HUES64 (cell line): ENCODE measurements around the gene THAP6.

ENCODE experiments used
- H3K27ac ChIP-seq: 2 replicates; pipeline ENCODE4 v1.7.0; 2013; ENCODE audit warnings: low read depth, low read length, inconsistent platforms
- H3K27me3 ChIP-seq: 2 replicates; pipeline ENCODE4 v1.6.1; 2013; ENCODE audit warnings: mild to moderate bottlenecking, low read length; ENCODE audit not compliant: insufficient read depth
- H3K36me3 ChIP-seq: 2 replicates; pipeline ENCODE4 v1.6.1; 2013; ENCODE audit warnings: mild to moderate bottlenecking, low read length; ENCODE audit not compliant: insufficient read depth
- H3K4me1 ChIP-seq: 2 replicates; pipeline ENCODE4 v1.6.1; 2013; ENCODE audit warnings: mild to moderate bottlenecking, low read length, moderate library complexity; ENCODE audit not compliant: insufficient read depth
- H3K4me3 ChIP-seq: 2 replicates; pipeline ENCODE4 v1.5.1; 2013; ENCODE audit warnings: mild to moderate bottlenecking, low read length, moderate library complexity
- H3K9ac ChIP-seq: 2 replicates; pipeline ENCODE4 v1.6.1; 2013; ENCODE audit warnings: mild to moderate bottlenecking, low read depth, low read length
- H3K9me3 ChIP-seq: 2 replicates; pipeline ENCODE4 v1.6.1; 2013; ENCODE audit warnings: low read depth, low read length; ENCODE audit not compliant: insufficient read depth
- WGBS: fragments of 150-250, 120-280 bp; methylation state at CpG from one replicate; pipeline ENCODE4 v1.1.7; 2013; ENCODE audit warnings: missing lambda C conversion rate; 5-methylcytosine and 5-hydroxymethylcytosine counted together

Gene THAP6

DNA sequence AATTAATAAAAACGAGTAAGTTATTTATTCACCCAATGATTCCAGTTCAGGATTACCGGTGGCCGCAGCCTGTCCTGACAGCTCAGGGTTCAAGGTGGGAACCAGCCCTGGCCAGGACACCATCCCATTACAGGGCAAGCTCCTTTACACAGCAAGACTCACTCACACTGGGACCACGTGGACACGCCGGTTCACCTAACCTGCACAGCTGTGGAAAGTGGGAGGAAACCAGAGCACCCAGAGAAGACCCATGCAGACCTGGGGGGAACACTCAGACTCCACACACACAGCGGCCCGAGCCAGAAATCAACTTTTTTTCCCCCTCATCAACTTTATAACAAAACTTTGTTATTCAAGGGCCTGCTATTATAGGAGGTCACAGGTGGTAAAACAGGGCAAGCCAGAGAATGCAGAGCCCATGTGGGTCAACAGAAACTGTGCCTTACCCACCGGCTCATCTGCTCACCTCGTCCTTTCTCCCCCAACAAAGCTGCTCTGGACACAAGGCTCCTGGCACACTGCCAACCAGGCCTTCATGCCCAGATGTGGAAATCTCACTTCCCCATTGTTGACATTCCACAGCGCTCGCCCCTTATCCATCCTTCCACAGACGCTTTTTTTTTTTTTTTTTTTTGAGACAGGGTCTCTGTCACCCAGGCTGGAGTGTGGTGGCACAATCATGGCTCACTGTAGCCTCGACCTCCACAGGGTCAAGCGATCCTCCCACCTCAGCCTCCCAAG, 33.5 kb downstream of the THAP6 start:
- H3K27ac ChIP-seq = no peak overlapping the region
- no peaks in the 10 kb centered on the region for H3K4me1 ChIP-seq
- H3K27me3 ChIP-seq = no peaks in the 10 kb centered on the region
- no peaks in the 10 kb centered on the region for H3K36me3 ChIP-seq
- no peaks in the 10 kb centered on the region for H3K9me3 ChIP-seq
- no peak overlapping the region for H3K4me3 ChIP-seq
- H3K9ac ChIP-seq = no peak overlapping the region
- WGBS = 92% methylated on average over 15 of the region's 15 CpGs

DNA sequence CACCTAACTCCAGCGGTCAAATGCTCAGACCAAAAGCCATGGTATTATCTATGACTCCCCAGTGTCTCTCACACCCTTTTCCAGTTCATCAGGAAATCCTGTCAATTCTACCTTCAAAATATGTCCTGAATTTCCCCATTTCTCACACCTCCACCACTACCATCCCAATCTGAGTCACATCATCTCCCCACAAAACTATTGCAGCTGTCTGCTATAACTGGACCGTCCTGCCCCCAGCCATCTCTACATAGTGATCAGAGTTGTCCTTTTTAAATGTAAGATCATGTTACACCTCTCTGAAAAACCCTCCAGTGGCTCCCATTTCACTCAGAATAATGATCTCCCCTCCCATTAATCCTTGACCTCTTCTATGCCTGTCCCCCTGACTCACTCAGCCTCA, 34.7 kb downstream of the THAP6 start:
- H3K9me3 ChIP-seq = no peaks in the 10 kb centered on the region
- no peaks in the 10 kb centered on the region for H3K4me1 ChIP-seq
- WGBS = 91% methylated on average over 2 of the region's 2 CpGs

DNA sequence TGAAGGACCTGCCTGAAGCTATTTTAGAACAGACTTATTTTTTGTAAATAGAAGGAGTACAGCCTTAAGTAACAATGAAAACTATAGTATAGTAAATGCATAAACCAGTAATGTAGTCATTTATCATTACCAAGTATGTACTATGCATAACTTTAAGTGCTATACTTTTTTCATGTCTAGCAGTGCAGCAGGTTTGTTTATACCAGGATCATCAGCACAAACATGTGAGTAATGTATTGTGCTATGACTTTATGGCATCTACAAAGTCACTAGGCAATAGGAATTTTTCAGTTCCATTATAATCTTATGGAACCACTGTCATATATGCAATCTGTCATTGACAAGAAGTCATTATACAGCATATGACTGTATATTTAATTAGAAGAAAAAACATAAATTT, 38.2 kb downstream of the THAP6 start:
- Histone ChIP-seq H3K4me1 (peaks cover 11% of the 10 kb centered on the region; the same call in 1 of the 2 replicates), H3K4me3 (no peak overlapping the region), H3K9me3 (no peaks in the 10 kb centered on the region), H3K36me3 (no peaks in the 10 kb centered on the region), H3K9ac (no peak overlapping the region), H3K27me3 (no peaks in the 10 kb centered on the region), H3K27ac (no peak overlapping the region)

More for the DNA sequence above, 34.7 kb downstream of the THAP6 start:
- Histone ChIP-seq H3K9ac (no peak overlapping the region), H3K27me3 (no peaks in the 10 kb centered on the region), H3K4me3 (no peak overlapping the region), H3K27ac (no peak overlapping the region), H3K36me3 (no peaks in the 10 kb centered on the region)

DNA sequence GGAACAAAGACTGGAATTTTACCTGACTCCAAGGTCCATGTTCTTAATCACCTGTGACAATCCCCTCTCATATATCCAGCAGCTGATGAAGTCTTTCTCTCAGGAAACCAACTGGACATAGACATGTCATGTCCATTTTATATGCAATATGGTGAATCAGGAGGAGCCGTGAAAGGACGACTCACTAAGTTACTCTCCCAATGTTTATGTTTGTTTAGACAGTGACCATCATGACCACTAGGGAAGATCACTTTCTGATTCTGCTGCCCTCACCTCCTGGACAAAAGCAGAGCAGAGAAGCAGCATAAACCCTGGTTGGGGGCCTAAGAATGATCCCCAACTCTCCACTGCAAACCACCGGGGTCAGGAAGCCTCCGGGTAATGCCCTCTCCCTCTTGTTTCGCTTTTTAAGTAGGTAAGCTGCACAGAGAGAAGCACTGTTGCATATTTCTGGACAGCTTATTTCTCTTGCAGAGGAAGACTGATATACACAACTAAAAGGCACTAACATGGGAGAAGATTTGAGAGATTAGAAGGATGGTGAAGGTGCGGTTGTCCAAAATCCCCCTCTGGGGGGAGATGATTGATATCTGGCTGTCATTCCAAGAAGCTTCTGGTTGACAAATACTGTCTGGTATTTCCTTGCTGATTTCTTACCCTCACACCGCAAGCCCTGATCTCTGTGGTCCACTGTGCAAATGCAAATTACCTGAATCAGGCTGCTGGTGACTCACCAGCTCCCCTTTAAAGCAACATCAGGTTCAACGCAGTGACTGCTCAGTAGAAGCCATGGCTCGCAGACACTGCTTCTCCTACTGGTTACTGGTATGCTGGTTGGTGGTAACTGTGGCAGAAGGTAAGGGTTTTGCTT, 41.3 kb downstream of the THAP6 start, which contains the start of gene ODAPH:
ODAPH (plus strand) TSS at position 773 of the 871 bp plus-strand sequence; CDS start at position 790, 17 bp downstream.
- H3K9ac ChIP-seq = no peak within 1 kb of the TSS
- peaks cover 11% of the 10 kb centered on the region; the same call in 1 of the 2 replicates for H3K4me1 ChIP-seq
- no peaks in the 10 kb centered on the region for H3K27me3 ChIP-seq
- H3K36me3 ChIP-seq = no peaks in the 10 kb centered on the region
- no peaks in the 10 kb centered on the region for H3K9me3 ChIP-seq
- H3K27ac ChIP-seq = no peak within 1 kb of the TSS
- WGBS = 67% methylated on average over 9 of the region's 9 CpGs
- no peak within 1 kb of the TSS for H3K4me3 ChIP-seq

DNA sequence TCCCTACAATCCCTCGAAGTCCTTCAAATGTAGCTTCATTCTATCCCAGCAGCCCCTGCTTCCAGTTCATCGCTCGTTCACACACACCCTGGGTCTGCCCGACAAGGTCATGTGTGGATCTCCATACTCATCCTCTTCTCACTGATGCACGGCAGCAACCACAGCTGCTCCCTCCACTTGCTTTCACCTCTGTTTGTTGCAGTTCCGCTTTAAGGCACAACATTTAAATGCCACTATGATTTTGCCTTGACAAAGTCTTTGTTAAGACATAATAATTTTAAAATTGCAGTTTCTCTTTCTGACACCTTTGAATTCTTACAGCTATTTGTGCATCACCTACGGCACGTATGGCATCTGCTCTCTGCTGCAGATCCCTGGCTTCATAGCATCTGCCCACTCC, 43.4 kb downstream of the THAP6 start:
- 81% methylated on average over 8 of the region's 8 CpGs for WGBS
- Histone ChIP-seq H3K4me3 (no peak overlapping the region), H3K36me3 (no peaks in the 10 kb centered on the region), H3K4me1 (peaks cover 11% of the 10 kb centered on the region; the same call in 1 of the 2 replicates), H3K9me3 (no peaks in the 10 kb centered on the region), H3K27ac (no peak overlapping the region), H3K27me3 (no peaks in the 10 kb centered on the region), H3K9ac (no peak overlapping the region)

DNA sequence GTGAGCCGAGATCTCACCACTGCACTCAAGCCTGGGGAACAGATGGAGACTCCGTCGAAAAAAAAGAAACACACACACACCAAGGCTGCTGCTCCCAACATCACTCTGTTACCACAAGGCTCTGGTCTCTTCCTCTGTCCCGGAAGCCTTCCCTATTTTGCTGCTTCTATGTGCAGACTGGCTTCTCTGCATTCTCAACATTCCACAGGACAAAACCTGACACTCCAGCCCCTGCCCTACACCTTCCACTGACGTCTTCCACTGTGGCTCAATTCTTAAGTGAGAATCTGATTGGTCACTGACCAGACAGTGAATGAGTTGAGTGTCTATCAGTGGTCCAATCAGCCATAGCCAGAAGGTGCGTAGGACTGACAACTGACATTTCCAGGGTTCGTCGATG, 47.5 kb downstream of the THAP6 start:
- H3K9me3 ChIP-seq = no peaks in the 10 kb centered on the region; the same call in 1 of the 2 replicates
- H3K4me1 ChIP-seq = no peaks in the 10 kb centered on the region
- no peak overlapping the region for H3K4me3 ChIP-seq
- H3K27ac ChIP-seq = no peak overlapping the region
- no peak overlapping the region for H3K9ac ChIP-seq
- 82% methylated on average over 8 of the region's 8 CpGs for WGBS
- H3K36me3 ChIP-seq = no peaks in the 10 kb centered on the region
- H3K27me3 ChIP-seq = no peaks in the 10 kb centered on the region

DNA sequence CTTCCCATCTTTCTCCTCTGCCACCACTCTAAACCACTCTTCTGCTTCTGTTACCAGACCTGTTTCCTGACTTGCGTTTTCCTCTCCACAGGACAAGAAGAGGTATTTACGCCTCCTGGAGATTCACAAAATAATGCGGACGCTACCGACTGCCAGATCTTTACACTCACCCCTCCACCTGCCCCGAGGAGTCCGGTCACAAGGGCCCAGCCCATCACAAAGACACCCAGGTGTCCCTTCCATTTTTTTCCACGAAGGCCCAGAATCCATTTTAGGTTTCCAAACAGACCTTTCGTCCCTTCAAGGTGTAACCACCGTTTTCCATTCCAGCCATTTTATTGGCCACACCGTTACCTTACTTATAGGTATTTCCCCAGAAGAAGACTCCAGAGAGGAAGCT, 49.8 kb downstream of the THAP6 start:
- no peaks in the 10 kb centered on the region for H3K27me3 ChIP-seq

DNA sequence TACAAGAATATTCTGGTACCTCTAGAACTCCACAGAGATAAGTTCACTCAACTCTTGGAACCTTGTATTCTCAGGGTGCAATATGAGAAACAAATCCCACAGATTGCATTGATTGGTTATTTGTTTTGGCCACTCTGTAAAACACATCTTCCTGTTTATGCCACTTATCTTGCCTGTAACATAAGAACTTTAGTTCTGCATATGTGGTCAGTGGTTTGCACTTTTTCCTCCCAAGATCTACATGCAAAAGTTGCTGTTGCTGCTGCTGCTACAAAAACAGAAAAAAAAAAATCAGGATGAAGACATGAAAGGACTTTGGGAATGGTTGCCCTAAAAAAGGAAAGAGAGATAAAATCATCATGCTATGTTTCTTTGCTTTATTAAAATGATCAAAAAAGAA, 51.2 kb downstream of the THAP6 start:
- H3K27me3 ChIP-seq = no peaks in the 10 kb centered on the region
- H3K9ac ChIP-seq = no peak overlapping the region
- H3K9me3 ChIP-seq = peaks cover 7% of the 10 kb centered on the region
- no peak overlapping the region for H3K4me3 ChIP-seq
- no peaks in the 10 kb centered on the region for H3K36me3 ChIP-seq
- H3K27ac ChIP-seq = no peak overlapping the region
- H3K4me1 ChIP-seq = no peaks in the 10 kb centered on the region

More for the DNA sequence above, 49.8 kb downstream of the THAP6 start:
- H3K4me1 ChIP-seq = no peaks in the 10 kb centered on the region
- WGBS = 85% methylated on average over 11 of the region's 11 CpGs
- peaks cover 7% of the 10 kb centered on the region for H3K9me3 ChIP-seq
- H3K27ac ChIP-seq = no peak overlapping the region
- no peak overlapping the region for H3K4me3 ChIP-seq
- no peaks in the 10 kb centered on the region for H3K36me3 ChIP-seq
- H3K9ac ChIP-seq = no peak overlapping the region

DNA sequence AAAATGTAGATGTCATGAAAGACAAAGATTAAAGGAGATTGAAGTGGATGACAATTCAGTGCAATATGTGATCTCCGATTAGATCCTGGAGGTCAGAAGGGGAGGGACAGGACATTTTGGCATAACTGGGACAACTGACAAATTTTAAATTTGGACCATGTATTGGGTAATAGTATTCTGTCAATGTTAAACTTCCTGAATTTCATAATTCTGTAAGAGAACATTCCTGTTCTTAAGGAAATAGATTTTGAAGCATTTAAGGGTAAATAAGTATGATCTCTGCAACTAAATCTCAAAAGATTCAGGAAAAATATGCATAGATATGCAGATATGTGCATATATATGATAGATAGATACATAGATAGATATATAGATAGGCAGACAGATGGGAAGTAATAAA, 52.6 kb downstream of the THAP6 start:
- Histone ChIP-seq H3K4me3 (no peak overlapping the region), H3K36me3 (no peaks in the 10 kb centered on the region), H3K27ac (no peak overlapping the region), H3K27me3 (peaks cover 1% of the 10 kb centered on the region; the same call in 1 of the 2 replicates), H3K4me1 (no peaks in the 10 kb centered on the region), H3K9me3 (peaks cover 7% of the 10 kb centered on the region), H3K9ac (no peak overlapping the region)
- WGBS = 93% methylated on average over 1 of the region's 1 CpG

DNA sequence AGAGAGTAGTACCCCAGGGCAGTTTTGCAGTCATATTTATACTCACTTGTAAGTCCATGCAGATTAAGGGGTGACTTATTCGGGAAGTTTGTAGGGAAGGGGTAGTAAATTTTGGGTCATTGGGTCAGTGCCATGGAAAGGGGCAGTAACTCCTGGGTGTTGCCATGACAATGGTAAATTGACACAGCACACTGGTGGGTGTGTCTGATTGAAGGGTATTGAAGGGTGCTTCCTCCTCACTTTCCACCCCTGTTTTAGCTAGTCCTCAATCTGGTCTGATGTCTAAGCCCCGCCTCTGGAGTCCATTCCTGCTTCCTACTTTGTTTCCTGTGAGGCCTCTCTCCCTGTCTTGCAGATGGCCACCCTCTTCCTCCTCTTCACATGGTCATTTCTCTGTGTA, 53.5 kb downstream of the THAP6 start:
- Histone ChIP-seq H3K27ac (no peak overlapping the region), H3K4me3 (no peak overlapping the region), H3K4me1 (no peaks in the 10 kb centered on the region), H3K36me3 (no peaks in the 10 kb centered on the region), H3K27me3 (peaks cover 10% of the 10 kb centered on the region), H3K9ac (no peak overlapping the region), H3K9me3 (peaks cover 7% of the 10 kb centered on the region)
- WGBS = 86% methylated on average over 2 of the region's 2 CpGs
